ENCODE results near the gene STKLD1.

Gene STKLD1

DNA sequence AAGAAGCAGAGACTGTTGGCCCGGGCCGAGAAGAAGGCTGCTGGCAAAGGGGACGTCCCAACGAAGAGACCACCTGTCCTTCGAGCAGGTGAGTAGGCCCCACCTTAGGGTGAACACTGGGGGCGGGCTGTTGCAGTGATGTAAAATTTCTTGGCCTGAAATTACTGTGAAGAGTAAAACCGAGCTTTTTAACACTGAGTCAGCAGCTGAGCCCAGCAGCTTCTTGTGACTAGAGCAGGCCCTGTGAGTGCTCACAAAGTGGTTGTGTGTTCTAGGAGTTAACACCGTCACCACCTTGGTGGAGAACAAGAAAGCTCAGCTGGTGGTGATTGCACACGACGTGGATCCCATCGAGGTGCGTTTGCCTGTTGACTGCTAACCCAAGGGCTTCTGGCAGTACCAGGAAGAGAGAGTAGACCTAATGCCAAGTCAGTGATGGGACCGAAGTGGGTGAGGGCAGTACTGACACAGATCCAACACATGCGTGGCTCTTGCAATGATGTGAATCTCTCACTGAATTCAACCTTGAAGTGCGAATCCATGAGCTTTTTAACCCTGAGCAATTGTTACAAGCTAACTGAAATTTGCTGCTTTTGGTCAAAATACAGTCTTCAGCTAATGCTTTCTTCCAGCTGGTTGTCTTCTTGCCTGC lies 26.1 kb upstream of the STKLD1 start:
- no peak overlapping the region for H3K27ac ChIP-seq
- peaks cover 65% of the 10 kb centered on the region for H3K36me3 ChIP-seq

DNA sequence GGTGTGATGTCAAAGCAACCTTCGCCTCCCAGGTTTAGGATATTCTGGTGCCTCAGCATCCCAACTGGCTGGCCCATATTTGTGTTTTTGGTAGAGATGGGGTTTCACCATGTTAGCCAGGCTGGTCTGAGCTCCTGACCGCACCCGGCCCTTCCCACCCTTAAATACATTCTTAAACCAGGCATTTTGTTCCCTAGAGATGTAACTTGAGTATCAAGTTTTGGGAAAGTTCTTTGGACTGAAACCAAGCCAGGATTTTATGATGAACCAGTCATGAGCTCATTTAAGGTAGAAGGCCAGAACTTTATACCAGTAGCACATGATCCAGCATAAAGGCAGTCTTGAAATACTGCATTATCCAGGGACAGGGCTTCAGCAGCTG lies 24.6 kb upstream of the STKLD1 start:
- H3K36me3 ChIP-seq: peaks cover 51% of the 10 kb centered on the region
- TF ChIP-seq, protein P1, sequence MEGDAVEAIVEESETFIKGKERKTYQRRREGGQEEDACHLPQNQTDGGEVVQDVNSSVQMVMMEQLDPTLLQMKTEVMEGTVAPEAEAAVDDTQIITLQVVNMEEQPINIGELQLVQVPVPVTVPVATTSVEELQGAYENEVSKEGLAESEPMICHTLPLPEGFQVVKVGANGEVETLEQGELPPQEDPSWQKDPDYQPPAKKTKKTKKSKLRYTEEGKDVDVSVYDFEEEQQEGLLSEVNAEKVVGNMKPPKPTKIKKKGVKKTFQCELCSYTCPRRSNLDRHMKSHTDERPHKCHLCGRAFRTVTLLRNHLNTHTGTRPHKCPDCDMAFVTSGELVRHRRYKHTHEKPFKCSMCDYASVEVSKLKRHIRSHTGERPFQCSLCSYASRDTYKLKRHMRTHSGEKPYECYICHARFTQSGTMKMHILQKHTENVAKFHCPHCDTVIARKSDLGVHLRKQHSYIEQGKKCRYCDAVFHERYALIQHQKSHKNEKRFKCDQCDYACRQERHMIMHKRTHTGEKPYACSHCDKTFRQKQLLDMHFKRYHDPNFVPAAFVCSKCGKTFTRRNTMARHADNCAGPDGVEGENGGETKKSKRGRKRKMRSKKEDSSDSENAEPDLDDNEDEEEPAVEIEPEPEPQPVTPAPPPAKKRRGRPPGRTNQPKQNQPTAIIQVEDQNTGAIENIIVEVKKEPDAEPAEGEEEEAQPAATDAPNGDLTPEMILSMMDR (IDR thresholded peaks at IDR 0.05): no peak

More for the DNA sequence above, 26.1 kb upstream of the STKLD1 start:
- Histone ChIP-seq H3K9me3 (no peaks in the 10 kb centered on the region), H3K27me3 (no peaks in the 10 kb centered on the region), H3K4me1 (ENCODE audit: control insufficient read depth in 1 of 2, insufficient read depth in 1 of 2, low read depth in 1 of 2, low read length in 1 of 2) (peaks cover 40 to 42% of the 10 kb centered on the region in 2 experiments), H3K4me3 (ENCODE audit: low read depth in 1 of 2, low read length in 1 of 2) (no peak overlapping the region)
- TF ChIP-seq, protein P1 (IDR thresholded peaks at IDR 0.05): no peak

DNA sequence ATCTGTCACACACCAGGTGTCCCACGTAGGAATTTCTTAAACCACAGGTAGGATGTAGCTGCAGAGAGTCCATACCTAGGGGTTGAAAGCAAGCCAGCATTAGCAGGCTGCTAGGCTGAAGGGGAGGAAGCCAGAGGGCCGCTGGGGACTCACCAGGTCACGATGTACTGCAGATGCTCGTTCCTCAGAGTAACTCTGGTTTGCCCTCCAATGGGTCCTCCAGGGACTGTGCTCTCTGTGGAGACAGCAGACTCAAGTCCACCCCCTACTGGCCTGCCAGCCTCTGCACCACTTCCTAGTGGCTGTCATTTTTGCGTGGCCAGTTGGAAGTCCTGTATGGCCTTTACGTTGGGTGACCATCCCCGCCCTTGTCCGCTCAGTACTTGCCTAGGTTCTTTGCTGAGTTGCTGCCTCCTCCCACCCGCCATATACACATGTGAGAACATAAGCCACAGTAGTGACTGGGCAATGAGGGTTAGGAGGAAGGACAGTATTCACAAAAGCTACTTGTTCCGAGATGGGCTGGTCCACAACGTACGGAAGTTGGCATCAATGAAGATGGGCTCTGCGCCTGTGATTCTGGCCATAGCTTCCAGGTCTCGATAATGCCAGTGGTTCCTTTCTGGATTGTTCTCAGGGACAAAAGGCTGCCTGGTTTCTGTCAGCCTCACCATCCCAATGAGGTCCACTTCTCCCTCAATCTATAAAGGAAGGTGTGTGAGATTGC lies 24.1 kb upstream of the STKLD1 start:
- H3K36me3 ChIP-seq: peaks cover 51% of the 10 kb centered on the region
- H3K4me3 ChIP-seq (ENCODE audit: low read depth in 1 of 2, low read length in 1 of 2): no peak overlapping the region
- TF ChIP-seq, protein P1 (IDR thresholded peaks at IDR 0.05): peak; percentile 54
- peaks cover 42% of the 10 kb centered on the region in 2 experiments for H3K4me1 ChIP-seq (ENCODE audit: control insufficient read depth in 1 of 2, insufficient read depth in 1 of 2, low read depth in 1 of 2, low read length in 1 of 2)
- H3K9me3 ChIP-seq: no peaks in the 10 kb centered on the region
- peak overlapping the region; percentile 27 for H3K27ac ChIP-seq
- H3K27me3 ChIP-seq: no peaks in the 10 kb centered on the region

More for the DNA sequence above, 24.6 kb upstream of the STKLD1 start:
- H3K27me3 ChIP-seq: no peaks in the 10 kb centered on the region
- H3K4me3 ChIP-seq (ENCODE audit: low read depth in 1 of 2, low read length in 1 of 2): no peak overlapping the region
- peaks cover 43 to 44% of the 10 kb centered on the region in 2 experiments for H3K4me1 ChIP-seq (ENCODE audit: control insufficient read depth in 1 of 2, insufficient read depth in 1 of 2, low read depth in 1 of 2, low read length in 1 of 2)
- no peaks in the 10 kb centered on the region for H3K9me3 ChIP-seq
- H3K27ac ChIP-seq: peak overlapping the region; percentile 27

DNA sequence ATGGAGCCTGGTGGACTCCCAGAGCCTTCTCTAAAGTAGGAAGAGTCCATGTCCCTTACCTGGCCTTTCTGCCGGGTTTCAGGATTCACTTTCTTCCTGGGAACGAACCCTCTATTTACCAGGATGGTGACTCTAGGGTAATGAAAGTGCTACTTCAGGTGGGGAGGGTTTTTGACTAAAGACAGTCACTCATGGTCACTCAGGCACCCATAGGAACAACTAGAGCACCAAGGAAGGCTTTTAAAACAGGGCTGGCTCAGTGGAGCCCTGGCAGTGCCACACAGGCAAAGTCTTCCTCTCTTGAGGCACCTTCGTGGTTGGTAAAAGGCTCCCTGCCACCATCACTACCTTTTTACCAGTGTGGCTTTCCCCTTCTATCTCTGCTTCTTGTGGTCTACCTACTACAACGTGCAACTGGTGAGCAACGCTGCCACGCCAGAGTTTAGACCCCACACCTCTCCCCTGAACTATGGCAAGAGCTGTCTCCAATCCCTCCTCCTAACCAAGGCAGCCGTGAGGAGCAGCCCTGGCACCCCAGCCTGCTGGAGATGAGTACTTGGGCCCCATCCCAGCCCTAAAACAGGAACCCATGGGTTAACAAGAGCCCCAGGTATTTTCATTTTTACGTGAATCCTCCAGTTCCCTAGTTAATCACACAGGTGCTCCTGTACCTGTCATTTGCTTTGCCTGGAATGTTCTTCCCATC lies 23.4 kb upstream of the STKLD1 start:
- Histone ChIP-seq H3K4me3 (ENCODE audit: low read depth in 1 of 2, low read length in 1 of 2) (no peak overlapping the region), H3K9me3 (no peaks in the 10 kb centered on the region), H3K36me3 (peaks cover 51% of the 10 kb centered on the region), H3K27me3 (no peaks in the 10 kb centered on the region), H3K4me1 (ENCODE audit: control insufficient read depth in 1 of 2, insufficient read depth in 1 of 2, low read depth in 1 of 2, low read length in 1 of 2) (peaks cover 40 to 45% of the 10 kb centered on the region in 2 experiments), H3K27ac (peak overlapping the region; percentile 27)
- TF ChIP-seq, protein P1 (IDR thresholded peaks at IDR 0.05): no peak

DNA sequence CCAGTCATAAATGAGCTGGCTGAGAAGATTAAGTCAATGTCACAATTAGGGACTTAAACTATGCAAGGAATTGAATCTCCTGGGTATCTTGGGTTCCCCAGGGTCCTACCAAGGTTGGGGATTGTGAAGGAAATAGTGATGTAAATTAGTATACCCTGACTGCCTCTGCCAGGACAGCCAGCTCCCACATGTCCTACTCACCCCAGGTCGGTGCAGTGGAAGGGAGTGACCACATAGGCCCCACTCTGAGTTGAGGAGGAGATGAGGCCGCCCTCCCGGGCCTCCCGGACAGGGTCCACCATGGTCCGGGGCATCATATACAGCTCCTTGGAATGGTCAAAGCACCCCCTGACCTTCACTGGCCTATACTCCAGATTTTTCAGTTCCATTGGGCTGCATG lies 22.6 kb upstream of the STKLD1 start:
- H3K36me3 ChIP-seq: peaks cover 51% of the 10 kb centered on the region
- no peaks in the 10 kb centered on the region for H3K27me3 ChIP-seq
- H3K4me3 ChIP-seq (ENCODE audit: low read depth in 1 of 2, low read length in 1 of 2): no peak overlapping the region
- TF ChIP-seq, protein P1 (IDR thresholded peaks at IDR 0.05): no peak
- H3K9me3 ChIP-seq: no peaks in the 10 kb centered on the region
- peaks cover 34 to 41% of the 10 kb centered on the region in 2 experiments for H3K4me1 ChIP-seq (ENCODE audit: control insufficient read depth in 1 of 2, insufficient read depth in 1 of 2, low read depth in 1 of 2, low read length in 1 of 2)
- no peak overlapping the region for H3K27ac ChIP-seq

All from neutrophil (primary cell).